AG09319 (cell line): Measurements from ENCODE around the gene SLC7A9.

Source experiments
- DNase-seq: peaks from one replicate; pipeline ENCODE4 v3.0.0-alpha.2; 2010; ENCODE audit warnings: low read depth; ENCODE audit errors: extremely low read depth
- CTCF ChIP-seq: IDR thresholded peaks from 2 replicates; pipeline ENCODE4 v1.5.1; 2011; ENCODE audit warnings: low read depth, mild to moderate bottlenecking, inconsistent platforms, low read length, moderate library complexity

The SLC7A9 gene

GRCh38 chr19:32869369-32869965, at the start of gene SLC7A9:
SLC7A9 (minus strand) TSS chr19:32869767; CDS start chr19:32868534, 1,233 bp downstream.
- TF ChIP-seq CTCF, result no peak
- no peak for DNase-seq

GRCh38 chr19:32919365-32919764, 49.8 kb upstream of the SLC7A9 start:
- DNase-seq, result no peak
- TF ChIP-seq CTCF, result no peak

GRCh38 chr19:32917616-32917996, 48.0 kb upstream of the SLC7A9 start:
- no peak for DNase-seq
- TF ChIP-seq CTCF, result no peak

GRCh38 chr19:32916969-32917615, 47.5 kb upstream of the SLC7A9 start:
- no peak for DNase-seq
- TF ChIP-seq CTCF, result no peak

GRCh38 chr19:32914879-32915660, 45.5 kb upstream of the SLC7A9 start:
- no peak for TF ChIP-seq CTCF
- no peak for DNase-seq

GRCh38 chr19:32911467-32911866, 41.9 kb upstream of the SLC7A9 start:
- no peak for DNase-seq
- TF ChIP-seq CTCF, result no peak

- no peak for DNase-seq
- no peak for TF ChIP-seq CTCF
Observed at GRCh38 chr19:32910874-32911273, 41.3 kb upstream of the SLC7A9 start.
